ENCODE data around the gene MACROD2.

- TF ChIP-seq CTCF (IDR thresholded peaks at IDR 0.05 in 2 of 3, conservative IDR thresholded peaks at IDR 0.05 in 1 of 3; ENCODE audit: borderline replicate concordance in 1 of 3, insufficient read depth in 1 of 3, low read depth in 2 of 3, low read length in 2 of 3) (peak in 2 of 3 experiments; percentile 28 to 29; a peak in 4 of 6 replicates), POLR2A (IDR thresholded peaks at IDR 0.05; ENCODE audit: borderline replicate concordance, extremely low read depth, insufficient read depth, insufficient read length) (no peak), RAD21 (IDR thresholded peaks at IDR 0.05; ENCODE audit: low read depth) (0 out of 2 replicates have a peak, but pooled peaks have one; percentile 5), EZH2 (IDR thresholded peaks at IDR 0.05) (no peak), TCF7L2 (IDR thresholded peaks at IDR 0.05; ENCODE audit: borderline replicate concordance, extremely low read depth, insufficient read depth, insufficient read length) (no peak), YY1 (IDR thresholded peaks at IDR 0.05; ENCODE audit: extremely low read depth, insufficient replicate concordance, low read depth, low read length) (no peak), EZH2phosphoT487 (IDR thresholded peaks at IDR 0.05; ENCODE audit: borderline replicate concordance) (no peak), CEBPB (IDR thresholded peaks at IDR 0.05; ENCODE audit: low read depth) (no peak), SIN3A (IDR thresholded peaks at IDR 0.05; ENCODE audit: low read depth) (no peak), POLR2AphosphoS5 (IDR thresholded peaks at IDR 0.05; ENCODE audit: low read depth, low read length) (no peak), REST (IDR thresholded peaks at IDR 0.05; ENCODE audit: low read depth) (no peak), EGR1 (IDR thresholded peaks at IDR 0.05; ENCODE audit: low read depth) (no peak), ZBTB33 (IDR thresholded peaks at IDR 0.05; ENCODE audit: extremely low read depth, insufficient replicate concordance, low read length) (no peak)
These were observed 627.5 kb downstream of the MACROD2 start for GRCh38 chr20:14622796-14623195.

Data from HCT116 (cell line).